ENCODE measurements around the gene ATP2C1.
"Not testable (repeated sequence)": the region's sequence is repeated elsewhere in the genome, so short reads cannot be mapped to it uniquely, and the experiment has no call there.

The ATP2C1 gene

DNA sequence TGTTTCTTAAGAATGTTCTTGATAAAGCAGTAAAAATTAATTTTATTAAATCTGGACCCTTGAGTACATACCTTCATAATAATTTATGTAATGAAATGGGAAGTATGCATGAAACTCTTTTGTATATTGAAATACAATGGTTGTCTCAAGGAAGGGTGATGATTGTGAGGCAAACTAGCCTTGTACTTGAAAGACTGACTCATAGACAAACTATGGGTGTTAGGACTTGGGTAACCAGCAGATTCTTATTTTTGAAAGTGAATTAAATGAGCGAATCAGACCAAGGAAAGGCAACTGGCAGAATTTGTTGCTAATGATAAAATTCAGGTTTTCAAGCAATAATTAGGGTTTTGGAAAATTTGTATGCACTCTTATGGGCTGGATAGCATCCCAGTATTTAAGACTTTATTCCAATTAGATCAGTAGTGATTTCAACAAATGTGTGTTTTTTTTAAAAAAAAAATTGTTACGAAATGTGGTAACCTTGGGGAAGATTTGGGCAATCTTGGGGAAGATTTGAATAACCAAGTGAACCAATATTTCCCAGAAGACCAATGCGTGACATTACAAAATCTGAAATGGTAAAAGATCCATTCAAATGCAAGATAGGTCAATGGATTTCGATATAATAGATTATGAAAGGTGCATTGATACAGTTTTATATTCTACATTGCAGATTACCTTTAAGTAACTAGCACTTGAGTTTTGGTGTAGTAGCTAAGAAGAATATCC is 42.0 kb downstream of the ATP2C1 start:
- no peak for DNase-seq (ENCODE audit: low read depth in 1 of 2, low spot score in 1 of 2)

GRCh38 chr3:130939753-130940152 is 45.9 kb downstream of the ATP2C1 start:
- no peak for DNase-seq (ENCODE audit: low read depth in 1 of 2, low spot score in 1 of 2)

DNA sequence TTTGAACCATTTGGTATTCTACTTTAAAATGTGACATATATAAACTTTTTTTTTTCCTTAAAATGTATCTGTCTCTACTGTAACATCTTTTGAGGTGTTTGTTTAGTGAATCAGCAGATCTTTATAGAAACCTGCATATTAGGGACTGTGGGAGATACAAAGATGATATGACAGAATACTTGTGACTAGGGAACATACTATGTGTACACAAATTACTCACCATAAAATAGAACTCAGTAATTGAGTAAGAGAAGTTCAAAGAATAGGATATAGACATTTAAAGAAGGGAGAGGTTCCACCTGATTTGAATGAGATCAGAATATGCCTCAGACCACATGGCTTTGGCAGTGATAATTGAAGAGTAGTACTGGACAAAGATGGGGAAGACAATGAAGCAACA is 47.9 kb downstream of the ATP2C1 start:
- no peak for DNase-seq (ENCODE audit: low read depth in 1 of 2, low spot score in 1 of 2)

DNA sequence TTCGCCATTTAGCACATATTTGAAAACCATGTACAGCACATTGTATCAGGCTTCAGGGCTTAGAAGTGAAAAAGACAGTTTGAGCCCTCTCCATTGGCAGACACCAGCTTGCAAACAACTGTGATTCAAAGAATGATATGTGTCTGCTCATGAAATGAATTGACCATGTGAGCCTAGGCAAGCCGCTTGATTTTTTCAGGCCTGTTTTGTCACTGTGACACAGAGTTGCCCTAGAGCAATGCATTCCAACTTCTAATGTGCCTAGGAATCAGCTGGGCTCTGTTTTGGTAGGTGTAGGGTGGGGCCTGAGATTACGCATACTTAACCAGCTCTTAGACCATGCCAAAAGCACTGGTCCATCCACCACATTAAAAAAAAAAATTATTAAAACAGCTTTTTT is 53.0 kb downstream of the ATP2C1 start:
- no peak for DNase-seq (ENCODE audit: low read depth in 1 of 2, low spot score in 1 of 2)

DNA sequence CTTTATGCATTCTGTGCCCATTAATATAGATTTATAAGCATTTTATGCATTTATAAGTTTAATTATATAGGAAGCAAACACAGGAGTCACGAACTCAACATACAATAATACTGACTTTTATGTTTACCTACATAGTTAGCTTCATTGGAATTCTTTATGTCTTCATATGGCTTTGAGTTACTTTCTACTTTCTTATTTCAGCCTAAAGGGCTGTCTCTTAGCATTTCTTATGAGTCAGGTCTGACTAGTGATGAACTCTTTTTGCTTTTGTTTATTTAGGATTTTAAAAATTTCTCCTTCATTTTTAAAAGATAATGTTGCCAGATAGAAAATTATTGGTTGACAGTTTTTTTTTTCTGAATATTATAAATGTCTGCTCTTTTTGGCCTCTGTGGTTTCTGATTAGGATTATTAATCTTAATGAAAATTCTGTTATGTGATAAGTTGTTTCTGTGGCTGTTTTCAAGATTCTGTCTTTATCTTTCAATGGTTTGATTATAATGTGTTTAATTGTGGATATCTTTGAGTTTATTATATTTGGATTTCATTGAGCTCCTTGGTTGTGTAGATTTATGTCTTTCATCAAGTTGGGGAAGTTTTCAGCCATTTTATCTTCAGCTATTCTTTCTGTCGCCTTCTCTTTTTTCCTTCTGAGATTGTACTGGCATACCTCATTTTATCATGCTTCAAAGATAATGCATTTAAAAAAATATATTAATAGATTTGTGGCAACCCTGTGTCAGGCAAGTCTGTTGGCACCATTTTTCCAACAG is 54.3 kb downstream of the ATP2C1 start:
- DNase-seq (ENCODE audit: low read depth in 1 of 2, low spot score in 1 of 2) = no peak

- no peak for DNase-seq (ENCODE audit: low read depth in 1 of 2, low spot score in 1 of 2)
Measured at GRCh38 chr3:130948929-130949328, 55.0 kb downstream of the ATP2C1 start.

GRCh38 chr3:130950124-130950523 is 56.2 kb downstream of the ATP2C1 start:
- no peak for DNase-seq (ENCODE audit: low read depth in 1 of 2, low spot score in 1 of 2)

- no peak for DNase-seq (ENCODE audit: low read depth in 1 of 2, low spot score in 1 of 2)
Measured at GRCh38 chr3:130950641-130951040, 56.8 kb downstream of the ATP2C1 start.

- DNase-seq (ENCODE audit: low read depth in 1 of 2, low spot score in 1 of 2) = no peak
Measured at GRCh38 chr3:130955481-130955880, 61.6 kb downstream of the ATP2C1 start.

DNA sequence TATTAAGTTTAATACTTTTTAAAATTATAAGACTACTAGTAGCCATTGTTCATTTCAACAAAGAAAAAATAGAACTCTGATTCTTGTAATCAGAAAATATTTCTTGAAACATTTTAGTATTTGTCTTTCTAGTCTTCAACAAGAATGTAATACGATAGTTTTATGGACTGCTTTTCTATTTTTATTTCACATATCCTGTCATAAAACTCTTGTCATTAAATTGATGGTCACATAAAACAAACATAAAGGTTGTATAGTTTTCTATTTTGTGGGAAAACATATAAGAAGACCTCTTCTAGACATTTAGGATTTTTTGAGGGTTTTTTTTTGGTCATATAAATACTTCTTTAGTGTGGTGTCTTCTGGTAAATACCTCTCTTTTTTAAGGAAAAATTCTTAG is 62.4 kb downstream of the ATP2C1 start:
- DNase-seq (ENCODE audit: low read depth in 1 of 2, low spot score in 1 of 2) = no peak

DNA sequence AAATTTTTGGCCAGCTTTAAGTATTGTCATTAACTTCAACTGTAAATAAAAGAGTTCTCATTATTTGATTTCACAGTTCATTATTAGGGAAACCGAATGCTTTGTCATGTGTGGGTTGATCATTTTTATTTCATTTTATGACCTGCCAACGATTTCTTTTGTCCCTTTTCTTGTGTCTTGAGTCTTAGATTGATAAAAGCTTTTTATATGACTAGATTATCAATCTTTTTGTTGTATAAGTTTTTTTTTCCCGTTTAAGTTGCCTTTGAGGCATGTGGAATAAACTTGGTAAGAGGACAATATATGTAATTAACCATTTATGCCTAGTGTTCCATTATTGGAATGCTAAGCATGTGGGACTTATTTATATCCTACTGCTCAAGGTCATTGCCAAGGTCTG is 62.8 kb downstream of the ATP2C1 start:
- no peak for DNase-seq (ENCODE audit: low read depth in 1 of 2, low spot score in 1 of 2)

DNA sequence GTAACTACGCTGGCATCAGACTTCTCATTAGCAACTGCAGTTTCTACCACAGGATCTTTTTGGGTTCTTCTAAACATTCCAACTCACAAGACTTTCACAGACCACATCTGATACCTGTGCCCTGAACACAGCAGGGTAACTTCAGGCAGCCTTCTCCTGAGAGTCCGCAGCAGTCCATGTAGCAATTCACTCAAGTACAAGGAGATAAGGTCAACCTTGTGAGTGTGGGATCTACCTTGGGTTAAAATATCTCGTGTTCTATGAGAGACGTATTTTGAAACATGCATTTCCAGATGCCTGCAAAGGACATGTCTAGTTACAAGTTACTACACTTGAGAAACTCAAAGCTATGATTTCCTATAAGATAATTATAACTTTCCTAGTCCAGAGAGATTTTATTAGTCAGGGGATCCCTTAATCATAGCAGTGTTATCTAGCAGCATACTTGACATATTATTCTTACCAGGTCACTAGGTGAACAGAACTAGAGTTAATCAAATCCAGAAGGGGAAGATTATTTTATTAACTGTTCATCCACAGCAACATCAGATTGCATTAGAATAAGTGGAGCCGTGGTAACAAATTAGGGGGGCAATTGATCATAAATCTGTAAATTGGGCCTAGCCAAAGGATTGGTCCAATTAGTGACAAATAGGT is 66.4 kb downstream of the ATP2C1 start:
- DNase-seq (ENCODE audit: low read depth in 1 of 2, low spot score in 1 of 2) = no peak

- no peak for DNase-seq (ENCODE audit: low read depth in 1 of 2, low spot score in 1 of 2)
Measured at GRCh38 chr3:130961458-130961857, 67.6 kb downstream of the ATP2C1 start.

DNA sequence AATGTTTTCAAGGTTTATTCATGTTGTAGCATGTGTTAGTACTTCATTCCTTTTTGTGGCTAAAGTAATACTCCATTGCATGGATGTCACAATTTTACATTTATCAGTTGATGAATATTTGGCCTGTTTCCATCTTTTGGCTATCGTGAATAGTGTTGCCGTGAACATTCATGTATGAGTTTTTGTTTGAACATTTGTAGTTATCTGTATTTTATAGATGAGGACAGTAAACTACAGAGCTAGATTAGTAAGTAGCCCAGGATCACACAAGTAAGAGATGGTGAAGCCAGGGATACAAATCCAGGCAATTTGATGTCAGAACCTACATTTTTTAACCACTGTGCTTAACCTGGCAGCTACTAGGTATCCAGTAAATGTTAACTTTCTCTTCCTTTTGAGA is 69.6 kb downstream of the ATP2C1 start:
- DNase-seq (ENCODE audit: low read depth in 1 of 2, low spot score in 1 of 2) = no peak

DNA sequence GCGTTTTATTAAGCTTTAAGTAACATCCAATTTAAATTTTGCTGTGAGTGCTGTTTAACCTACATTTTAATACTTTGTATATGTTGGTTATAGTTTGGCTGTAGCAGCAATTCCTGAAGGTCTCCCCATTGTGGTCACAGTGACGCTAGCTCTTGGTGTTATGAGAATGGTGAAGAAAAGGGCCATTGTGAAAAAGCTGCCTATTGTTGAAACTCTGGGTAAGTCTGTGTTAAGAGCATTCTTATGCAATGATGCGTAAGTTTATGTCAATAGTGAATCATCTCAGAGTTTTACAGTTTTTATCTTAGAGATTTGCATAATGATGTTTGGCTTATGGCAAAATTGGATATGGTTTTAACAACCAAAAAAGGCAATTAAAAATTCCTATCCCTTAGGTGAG is 70.0 kb downstream of the ATP2C1 start:
- DNase-seq (ENCODE audit: low read depth in 1 of 2, low spot score in 1 of 2) = no peak

DNA sequence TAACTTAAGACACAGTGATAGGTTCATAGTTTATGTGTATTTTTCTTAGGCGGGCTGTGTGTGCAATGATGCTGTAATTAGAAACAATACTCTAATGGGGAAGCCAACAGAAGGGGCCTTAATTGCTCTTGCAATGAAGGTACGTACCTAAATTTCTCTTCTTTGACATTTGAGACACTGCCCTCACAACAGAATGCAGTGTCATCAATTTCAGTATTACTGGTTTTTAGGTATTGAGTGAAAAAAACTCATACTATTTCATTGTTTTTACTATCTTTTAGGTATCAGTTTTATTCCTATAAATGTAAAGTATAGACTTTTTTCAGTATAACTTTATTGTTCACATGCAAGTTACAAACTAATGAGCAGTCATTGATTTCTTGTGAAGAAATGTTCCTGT is 73.4 kb downstream of the ATP2C1 start:
- no peak for DNase-seq (ENCODE audit: low read depth in 1 of 2, low spot score in 1 of 2)

DNA sequence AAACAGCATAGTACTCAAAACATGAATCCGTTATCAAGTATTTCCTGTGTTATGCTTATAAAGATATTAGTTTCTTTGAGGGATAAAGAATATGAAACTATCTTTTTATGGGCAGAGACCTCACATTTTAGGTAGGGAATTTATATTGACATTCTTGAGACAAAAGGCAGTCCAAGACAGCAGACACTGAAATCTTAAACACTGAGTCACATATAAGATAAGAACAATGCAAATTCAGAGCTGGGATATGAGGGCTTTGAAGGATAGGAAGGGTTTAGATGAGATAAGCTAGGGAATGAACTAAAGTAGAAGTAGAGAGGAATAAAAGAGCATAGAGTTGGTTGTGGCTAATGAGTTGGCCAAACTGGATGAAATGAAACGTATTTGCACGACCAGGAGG is 74.3 kb downstream of the ATP2C1 start:
- DNase-seq (ENCODE audit: low read depth in 1 of 2, low spot score in 1 of 2) = no peak

DNA sequence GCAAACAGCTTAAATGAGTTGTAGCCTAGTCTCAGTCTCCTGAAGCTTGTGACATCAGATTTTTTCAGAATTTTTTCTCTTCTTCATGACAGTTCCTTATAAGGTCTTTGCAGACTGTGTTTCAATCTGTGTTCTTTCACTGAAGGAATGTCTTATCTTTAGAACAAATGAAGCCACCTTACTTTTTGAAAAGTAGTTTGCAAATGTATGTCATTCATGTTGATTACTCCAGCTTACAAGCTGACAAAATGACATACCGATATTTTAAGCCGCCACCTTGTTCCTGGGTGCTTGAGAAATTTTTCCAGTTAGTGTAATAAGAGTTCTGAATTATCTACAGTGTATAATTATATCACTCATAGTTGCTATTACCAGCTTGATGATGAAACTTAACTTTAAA is 75.7 kb downstream of the ATP2C1 start:
- DNase-seq (ENCODE audit: low read depth in 1 of 2, low spot score in 1 of 2) = no peak

DNA sequence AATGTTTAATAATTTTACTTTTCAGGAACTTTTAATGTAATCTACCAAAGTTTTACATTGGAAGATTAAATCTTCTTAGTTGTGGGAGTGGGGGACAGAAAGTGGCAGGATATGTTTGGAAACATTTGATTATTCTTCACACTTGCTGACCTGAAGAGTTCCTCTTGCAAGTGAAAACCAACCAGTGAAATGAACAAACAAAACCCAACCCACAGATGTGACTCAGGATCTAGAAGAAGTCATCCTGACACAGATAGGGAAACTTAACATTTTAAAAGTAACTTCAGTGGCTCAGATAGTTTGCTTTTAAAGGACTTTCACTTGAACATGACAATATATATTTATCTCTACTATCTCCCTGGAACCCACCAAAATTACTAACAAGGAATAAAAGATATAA is 77.3 kb downstream of the ATP2C1 start:
- no peak for DNase-seq (ENCODE audit: low read depth in 1 of 2, low spot score in 1 of 2)

DNA sequence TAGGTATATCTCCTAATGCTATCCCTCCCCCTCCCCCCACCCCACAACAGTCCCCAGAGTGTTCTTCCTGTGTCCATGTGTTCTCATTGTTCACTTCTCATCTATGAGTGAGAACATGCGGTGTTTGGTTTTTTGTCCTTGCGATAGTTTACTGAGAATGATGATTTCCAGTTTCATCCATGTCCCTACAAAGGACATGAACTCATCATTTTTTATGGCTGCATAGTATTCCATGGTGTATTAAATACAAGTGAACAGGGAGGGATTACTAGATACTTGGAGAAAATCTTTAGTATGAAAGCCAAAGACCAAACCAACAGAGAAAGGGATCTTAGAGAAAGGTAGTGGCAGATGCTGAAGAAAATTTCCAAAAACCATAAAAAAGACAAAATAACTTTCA is 78.7 kb downstream of the ATP2C1 start:
- DNase-seq (ENCODE audit: low read depth in 1 of 2, low spot score in 1 of 2) = not testable (repeated sequence)

GRCh38 chr3:130973406-130973805 is 79.5 kb downstream of the ATP2C1 start:
- DNase-seq (ENCODE audit: low read depth in 1 of 2, low spot score in 1 of 2) = no peak

DNA sequence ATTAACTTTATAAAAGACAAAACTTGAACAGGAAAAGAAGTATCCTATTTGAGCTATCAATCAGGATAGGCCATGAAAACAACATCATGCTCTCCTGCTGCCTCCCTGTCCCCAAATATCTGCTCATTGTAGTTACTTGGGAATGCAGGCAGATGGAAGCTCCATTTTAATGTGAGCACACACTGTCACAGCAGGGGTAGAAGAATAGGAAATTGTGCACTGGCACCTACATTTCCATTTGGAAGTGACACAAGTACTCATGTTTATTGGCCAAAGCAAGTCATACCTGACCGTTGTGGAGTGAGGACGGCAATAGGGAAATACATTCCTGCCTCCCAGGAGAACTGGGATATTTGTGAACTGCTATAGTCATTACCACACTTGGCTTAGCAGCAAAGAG is 80.3 kb downstream of the ATP2C1 start:
- no peak for DNase-seq (ENCODE audit: low read depth in 1 of 2, low spot score in 1 of 2)

All from activated CD4-positive, alpha-beta T cell treated with anti-CD3 and anti-CD28 coated beads, Interleukin-2, amount 50 U/mL, for 24 hours (primary cell).